Skeletal muscle tissue (tissue), 4 donors: Measurements from ENCODE around the gene ACTL10. TPM values are rescaled to one million over a fixed set of nuclear protein-coding genes. Genes with fewer than 3 reads are reported as not detected.

Experiments
- H3K27ac ChIP-seq: one replicate; pipeline ENCODE4 v1.7.0; 2013; ENCODE audit warnings: mild to moderate bottlenecking, low read depth, low read length, inconsistent platforms
- H3K27me3 ChIP-seq, 3 donors: one replicate each; pipeline ENCODE4 v1.7.0; 2013; ENCODE audit warnings: low read length in 3 of 3; ENCODE audit not compliant: control insufficient read depth in 3 of 3, insufficient read depth in 3 of 3
- H3K36me3 ChIP-seq, 3 donors: one replicate each; pipeline ENCODE4 v1.7.0; 2013; ENCODE audit warnings: low read length in 3 of 3; ENCODE audit not compliant: control insufficient read depth in 3 of 3, insufficient read depth in 3 of 3
- H3K4me1 ChIP-seq, 3 donors: one replicate each; pipeline ENCODE4 v1.7.0; 2013; ENCODE audit warnings: low read length in 3 of 3, mild to moderate bottlenecking in 3 of 3; ENCODE audit not compliant: control insufficient read depth in 3 of 3, insufficient read depth in 3 of 3
- H3K4me3 ChIP-seq, 3 donors: one replicate each; pipeline ENCODE4 v1.7.0; 2013; ENCODE audit warnings: low read length in 3 of 3
- H3K9ac ChIP-seq, 3 donors: one replicate each; pipeline ENCODE4 v1.7.0; 2013; ENCODE audit warnings: low read length in 3 of 3, mild to moderate bottlenecking in 3 of 3, moderate library complexity in 2 of 3, low read depth in 1 of 3
- H3K9me3 ChIP-seq, 3 donors: one replicate each; pipeline ENCODE4 v1.7.0; 2013; ENCODE audit warnings: low read length in 3 of 3; ENCODE audit not compliant: control insufficient read depth in 3 of 3
- total RNA-seq: library from RNA; depleted of rRNA; stranded (reverse); fragments of >200 nt; gene quantifications from one replicate; pipeline ENCODE4 v1.2.3, GENCODE V29; 2014
- donor health status: Osteomylitis.

ACTL10 gene
- total RNA-seq, 1 donor from 2014 or later: 1.0 TPM

- peaks cover 19 to 25% (median 20%) of the 10 kb centered on the region in 3 donors for H3K4me1 ChIP-seq
- H3K4me3 ChIP-seq: no peak overlapping the region
- H3K9me3 ChIP-seq: no peaks in the 10 kb centered on the region
- no peak overlapping the region for H3K27ac ChIP-seq
- H3K27me3 ChIP-seq: peaks cover 0 to 5% (median 0%) of the 10 kb centered on the region in 3 donors
- no peak overlapping the region for H3K9ac ChIP-seq
- peaks cover 15 to 23% (median 22%) of the 10 kb centered on the region in 3 donors for H3K36me3 ChIP-seq
Measured at GRCh38 chr20:33647603-33648395, 18.9 kb upstream of the ACTL10 start.

GRCh38 chr20:33648396-33649004 is 18.2 kb upstream of the ACTL10 start:
- Histone ChIP-seq H3K4me3 (peak overlapping the region in 1 of 3 donors; percentile 52), H3K9me3 (no peaks in the 10 kb centered on the region), H3K27ac (no peak overlapping the region)

GRCh38 chr20:33649201-33649681 is 17.5 kb upstream of the ACTL10 start:
- Histone ChIP-seq H3K27ac (no peak overlapping the region), H3K27me3 (peaks cover 0 to 5% (median 0%) of the 10 kb centered on the region in 3 donors), H3K36me3 (peaks cover 13 to 15% (median 15%) of the 10 kb centered on the region in 3 donors), H3K9me3 (no peaks in the 10 kb centered on the region), H3K4me1 (peaks cover 28 to 36% (median 31%) of the 10 kb centered on the region in 3 donors), H3K4me3 (peak overlapping the region; percentile 9 to 52 (median 34)), H3K9ac (peak overlapping the region in 1 of 3 donors; percentile 11)

More at GRCh38 chr20:33648396-33649004, 18.2 kb upstream of the ACTL10 start:
- Histone ChIP-seq H3K9ac (peak overlapping the region in 1 of 3 donors; percentile 33), H3K36me3 (peaks cover 15 to 20% (median 18%) of the 10 kb centered on the region in 3 donors), H3K4me1 (peaks cover 25 to 30% (median 25%) of the 10 kb centered on the region in 3 donors), H3K27me3 (peaks cover 0 to 5% (median 0%) of the 10 kb centered on the region in 3 donors)

GRCh38 chr20:33650111-33650752 is 16.5 kb upstream of the ACTL10 start:
- H3K27ac ChIP-seq: no peak overlapping the region

GRCh38 chr20:33650753-33651561 is 15.8 kb upstream of the ACTL10 start:
- Histone ChIP-seq H3K9ac (peak overlapping the region in 1 of 3 donors; percentile 16), H3K36me3 (no peaks in the 10 kb centered on the region), H3K4me3 (no peak overlapping the region), H3K27ac (no peak overlapping the region), H3K27me3 (peaks cover 0 to 5% (median 0%) of the 10 kb centered on the region in 3 donors), H3K9me3 (no peaks in the 10 kb centered on the region), H3K4me1 (peaks cover 28 to 38% (median 32%) of the 10 kb centered on the region in 3 donors)

More at GRCh38 chr20:33650111-33650752, 16.5 kb upstream of the ACTL10 start:
- Histone ChIP-seq H3K4me1 (peaks cover 28 to 38% (median 32%) of the 10 kb centered on the region in 3 donors), H3K36me3 (peaks cover 5% of the 10 kb centered on the region in 3 donors), H3K9me3 (no peaks in the 10 kb centered on the region), H3K27me3 (peaks cover 0 to 5% (median 0%) of the 10 kb centered on the region in 3 donors), H3K4me3 (no peak overlapping the region), H3K9ac (no peak overlapping the region)

- peaks cover 0 to 5% (median 0%) of the 10 kb centered on the region in 3 donors for H3K27me3 ChIP-seq
- H3K9me3 ChIP-seq: no peaks in the 10 kb centered on the region
- H3K27ac ChIP-seq: no peak overlapping the region
- no peak overlapping the region for H3K4me3 ChIP-seq
- peaks cover 0 to 2% (median 1%) of the 10 kb centered on the region in 3 donors for H3K36me3 ChIP-seq
- H3K9ac ChIP-seq: peak overlapping the region in 1 of 3 donors; percentile 16
- peaks cover 28 to 38% (median 32%) of the 10 kb centered on the region in 3 donors for H3K4me1 ChIP-seq
Measured at GRCh38 chr20:33651562-33652048, 15.1 kb upstream of the ACTL10 start.

- Histone ChIP-seq H3K27me3 (peaks cover 0 to 5% (median 0%) of the 10 kb centered on the region in 3 donors), H3K4me3 (peak overlapping the region in 2 of 3 donors; percentile 40 to 52), H3K9me3 (no peaks in the 10 kb centered on the region), H3K36me3 (peaks cover 14 to 15% (median 15%) of the 10 kb centered on the region in 3 donors), H3K4me1 (peaks cover 21 to 29% (median 25%) of the 10 kb centered on the region in 3 donors), H3K9ac (peak overlapping the region in 2 of 3 donors; percentile 45 to 71), H3K27ac (no peak overlapping the region)
Measured at GRCh38 chr20:33653218-33653899, 13.4 kb upstream of the ACTL10 start.

- Histone ChIP-seq H3K9me3 (no peaks in the 10 kb centered on the region), H3K4me3 (peak overlapping the region in 1 of 3 donors; percentile 52), H3K36me3 (peaks cover 18 to 21% (median 20%) of the 10 kb centered on the region in 3 donors), H3K9ac (peak overlapping the region in 2 of 3 donors; percentile 45 to 71), H3K4me1 (peaks cover 14 to 22% (median 18%) of the 10 kb centered on the region in 3 donors), H3K27ac (no peak overlapping the region), H3K27me3 (peaks cover 0 to 5% (median 0%) of the 10 kb centered on the region in 3 donors)
Measured at GRCh38 chr20:33653900-33654596, 12.7 kb upstream of the ACTL10 start.
